ENCODE data around the gene FHIT. TPM values are rescaled to one million over a fixed set of nuclear protein-coding genes. Genes with fewer than 3 reads are reported as not detected.

FHIT gene
- total and polyA plus RNA-seq, 2 of the 4 experiments (the other 2 are of a cell fraction), result 0.07 TPM; not detected in 1

DNA sequence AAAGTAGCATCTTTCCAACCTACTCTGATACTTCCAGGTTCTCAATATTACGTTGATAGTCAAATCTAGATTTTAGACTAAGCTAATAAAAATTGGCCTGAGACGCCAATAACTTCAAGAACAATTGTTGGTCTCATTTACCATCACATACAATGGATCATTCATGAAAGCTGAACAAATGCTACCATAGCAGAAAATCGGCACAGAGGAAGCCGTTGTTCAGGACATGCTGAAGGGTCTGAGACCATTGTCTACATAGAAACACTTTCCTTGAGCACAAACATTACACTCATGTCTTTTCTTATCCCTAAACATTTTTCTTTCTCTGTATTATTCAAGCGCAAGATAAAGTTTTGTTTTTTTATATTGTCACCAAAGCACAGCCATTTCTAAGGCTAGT is 37.2 kb upstream of the FHIT start:
- Histone ChIP-seq H3K4me2 (ENCODE audit: low read depth, low read length) (no peak overlapping the region), H3K27ac (ENCODE audit: insufficient read depth, low read length) (no peak overlapping the region), H3K27me3 (ENCODE audit: control insufficient read depth, insufficient read depth, low read length) (no peaks in the 10 kb centered on the region), H3K14ac (replicated peaks; ENCODE audit: low read depth, low read length) (no peak overlapping the region), H3K4me1 (ENCODE audit: control insufficient read depth, insufficient read depth, low read length) (no peaks in the 10 kb centered on the region), H2BK15ac (ENCODE audit: low read depth, low read length) (no peak overlapping the region), H3K18ac (ENCODE audit: low read depth, low read length) (no peak overlapping the region), H2AK9ac (replicated peaks; ENCODE audit: low read depth, low read length, poor library complexity) (no peak overlapping the region), H3K36me3 (ENCODE audit: control insufficient read depth, insufficient read depth, low read length) (no peaks in the 10 kb centered on the region), H3K9me1 (ENCODE audit: insufficient read depth, low read length) (no peaks in the 10 kb centered on the region), H2BK120ac (ENCODE audit: low read depth, low read length) (no peak overlapping the region), H3K23ac (ENCODE audit: low read depth, low read length) (no peak overlapping the region), H3K56ac (ENCODE audit: extremely low read depth, insufficient read depth, low read length) (no peak overlapping the region), H2BK20ac (ENCODE audit: low read depth, low read length) (no peak overlapping the region), H3K9me3 (ENCODE audit: control insufficient read depth, insufficient read depth, low read length) (no peaks in the 10 kb centered on the region), H3K9ac (ENCODE audit: low read depth, low read length) (no peak overlapping the region), H2AK5ac (ENCODE audit: low read depth, low read length) (no peak overlapping the region), H4K20me1 (ENCODE audit: insufficient read depth, low read length) (no peaks in the 10 kb centered on the region), H2AFZ (replicated peaks; ENCODE audit: low read length, poor library complexity) (no peak overlapping the region), H4K5ac (ENCODE audit: low read depth, low read length) (no peak overlapping the region), H3K79me1 (ENCODE audit: low read depth in 1 of 2, low read length in 2 of 2) (no peaks in the 10 kb centered on the region), H3K4ac (ENCODE audit: low read depth, low read length) (no peak overlapping the region), H4K91ac (ENCODE audit: insufficient read depth, low read depth, low read length) (no peak overlapping the region), H4K8ac (ENCODE audit: low read depth in 2 of 2, low read length in 2 of 2) (no peak overlapping the region), H2BK5ac (ENCODE audit: low read depth, low read length, poor library complexity, severe bottlenecking) (no peak overlapping the region), H3K4me3 (ENCODE audit: insufficient read depth, low read depth, low read length) (no peak overlapping the region)
- in situ Hi-C loops (cut with MboI; ENCODE audit: low sequenced_read_pairs) (no loop called here), intact Hi-C loops (cut with micrococcal nuclease) (no loop called here), dilution Hi-C loops (cut with HindIII; ENCODE audit: low sequenced_read_pairs, unreplicated experiment) (no loop called here)
- TF ChIP-seq RAD21 (IDR thresholded peaks at IDR 0.05; ENCODE audit: low read length) (no peak), BHLHE40 (IDR thresholded peaks at IDR 0.05; ENCODE audit: low read depth, low read length) (no peak), RCOR1 (IDR thresholded peaks at IDR 0.05; ENCODE audit: insufficient replicate concordance, low read length) (no peak), SMC3 (IDR thresholded peaks at IDR 0.05; ENCODE audit: low read depth, low read length) (no peak), MXI1 (IDR thresholded peaks at IDR 0.05; ENCODE audit: borderline replicate concordance, low read depth, low read length) (no peak), CHD1 (IDR thresholded peaks at IDR 0.05; ENCODE audit: low read depth, low read length) (no peak), MAZ (IDR thresholded peaks at IDR 0.05; ENCODE audit: borderline replicate concordance, low read depth, low read length) (no peak), CEBPB (IDR thresholded peaks at IDR 0.05; ENCODE audit: low read depth, low read length) (no peak), MAFK (IDR thresholded peaks at IDR 0.05; ENCODE audit: low read depth, low read length) (no peak), FOS (IDR thresholded peaks at IDR 0.05; ENCODE audit: low read depth, low read length) (no peak)
- TF ChIP-seq, protein P1, sequence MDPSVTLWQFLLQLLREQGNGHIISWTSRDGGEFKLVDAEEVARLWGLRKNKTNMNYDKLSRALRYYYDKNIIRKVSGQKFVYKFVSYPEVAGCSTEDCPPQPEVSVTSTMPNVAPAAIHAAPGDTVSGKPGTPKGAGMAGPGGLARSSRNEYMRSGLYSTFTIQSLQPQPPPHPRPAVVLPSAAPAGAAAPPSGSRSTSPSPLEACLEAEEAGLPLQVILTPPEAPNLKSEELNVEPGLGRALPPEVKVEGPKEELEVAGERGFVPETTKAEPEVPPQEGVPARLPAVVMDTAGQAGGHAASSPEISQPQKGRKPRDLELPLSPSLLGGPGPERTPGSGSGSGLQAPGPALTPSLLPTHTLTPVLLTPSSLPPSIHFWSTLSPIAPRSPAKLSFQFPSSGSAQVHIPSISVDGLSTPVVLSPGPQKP (IDR thresholded peaks at IDR 0.05; ENCODE audit: borderline replicate concordance, low read depth, low read length), result no peak
- TF ChIP-seq, protein P2, sequence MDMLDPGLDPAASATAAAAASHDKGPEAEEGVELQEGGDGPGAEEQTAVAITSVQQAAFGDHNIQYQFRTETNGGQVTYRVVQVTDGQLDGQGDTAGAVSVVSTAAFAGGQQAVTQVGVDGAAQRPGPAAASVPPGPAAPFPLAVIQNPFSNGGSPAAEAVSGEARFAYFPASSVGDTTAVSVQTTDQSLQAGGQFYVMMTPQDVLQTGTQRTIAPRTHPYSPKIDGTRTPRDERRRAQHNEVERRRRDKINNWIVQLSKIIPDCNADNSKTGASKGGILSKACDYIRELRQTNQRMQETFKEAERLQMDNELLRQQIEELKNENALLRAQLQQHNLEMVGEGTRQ (IDR thresholded peaks at IDR 0.05; ENCODE audit: low read depth, low read length), result no peak
- WGBS, 2 experiments (ENCODE audit: extremely low coverage in 2 of 2, insufficient read length in 1 of 2), result no CpG with 5 or more reads among the region's 5 CpGs
- ChIA-PET CTCF (interaction anchor here (1.1 kb wide), 1 partner anchor 15 kb away, joined by 3 read pairs; no protein-coding TSS in a partner anchor), POLR2A (ENCODE audit: unreplicated experiment) (no interaction called here)
- ATAC-seq (ENCODE audit: low read depth) (no peak), DNase-seq (no peak)
- BruUV-seq (replicated peaks), result no TSS peak
